NCI-H82 treated with DMSO at 0.1 percent for 48 hours (cell line): ENCODE results near the gene NLRP1.

Experiments used
- DNase-seq: peaks from one replicate; lab custom pipeline; 2025; ENCODE audit not compliant: unreplicated experiment; lab: John Stamatoyannopoulos, UW

Gene NLRP1

GRCh38 chr17:5485270-5486205 is 98.8 kb downstream of the NLRP1 start, which contains the start of gene DERL2:
DERL2 (minus strand) TSS chr17:5486178; CDS start chr17:5486161, 17 bp downstream.
- no peak for DNase-seq

- DNase-seq, result no peak
These were observed 102.9 kb downstream of the NLRP1 start for GRCh38 chr17:5481451-5481850.

- DNase-seq, result no peak
These were observed 103.3 kb downstream of the NLRP1 start for GRCh38 chr17:5480962-5481361.

- no peak for DNase-seq
These were observed 105.3 kb downstream of the NLRP1 start for GRCh38 chr17:5478992-5479391.

GRCh38 chr17:5473906-5474305 is 110.4 kb downstream of the NLRP1 start:
- no peak for DNase-seq

GRCh38 chr17:5472511-5472910 is 111.8 kb downstream of the NLRP1 start:
- DNase-seq, result no peak

- no peak for DNase-seq
These were observed 116.2 kb downstream of the NLRP1 start for GRCh38 chr17:5468075-5468473.

- DNase-seq, result no peak
These were observed 116.9 kb downstream of the NLRP1 start for GRCh38 chr17:5467416-5467815.

GRCh38 chr17:5466295-5466694 is 118.0 kb downstream of the NLRP1 start:
- no peak for DNase-seq

- no peak for DNase-seq
These were observed 119.4 kb downstream of the NLRP1 start for GRCh38 chr17:5464717-5465507.
